Endodermal cell (in vitro differentiated cells): Measurements from ENCODE around the gene ZNF622. TPM values are rescaled to one million over a fixed set of nuclear protein-coding genes. Genes with fewer than 3 reads are reported as not detected.

Experiments used
- DNase-seq: peaks from one replicate; pipeline ENCODE4 v3.0.0-alpha.2; 2017
- H3K27ac ChIP-seq: 2 replicates; pipeline ENCODE4 v1.5.1; 2013; ENCODE audit warnings: mild to moderate bottlenecking, low read depth, low read length, moderate library complexity
- H3K27me3 ChIP-seq: 2 replicates; pipeline ENCODE4 v1.6.1; 2013; ENCODE audit warnings: mild to moderate bottlenecking, low read length, moderate library complexity; ENCODE audit not compliant: insufficient read depth, control insufficient read depth, poor library complexity, severe bottlenecking
- H3K36me3 ChIP-seq: 2 replicates; pipeline ENCODE4 v1.7.0; 2013; ENCODE audit warnings: mild to moderate bottlenecking, low read length, moderate library complexity; ENCODE audit not compliant: control insufficient read depth, insufficient read depth
- H3K4me1 ChIP-seq: one replicate; pipeline ENCODE4 v1.7.0; 2013; ENCODE audit warnings: low read length; ENCODE audit not compliant: control insufficient read depth, insufficient read depth
- H3K4me3 ChIP-seq: 2 replicates; pipeline ENCODE4 v1.5.1; 2013; ENCODE audit warnings: mild to moderate bottlenecking, low read length, moderate library complexity
- H3K9ac ChIP-seq: 2 replicates; pipeline ENCODE4 v1.6.1; 2013; ENCODE audit warnings: mild to moderate bottlenecking, low read length, moderate library complexity; ENCODE audit not compliant: poor library complexity, severe bottlenecking; ENCODE audit errors: extremely low read depth
- H3K9me3 ChIP-seq: 2 replicates; pipeline ENCODE4 v1.6.1; 2013; ENCODE audit warnings: mild to moderate bottlenecking, low read length, moderate library complexity; ENCODE audit not compliant: control insufficient read depth
- H3K27ac Mint-ChIP-seq: 2 replicates; pipeline ENCODE4 v1.8.0; 2020; ENCODE audit warnings: mixed read lengths
- H3K27me3 Mint-ChIP-seq: 2 replicates; pipeline ENCODE4 v1.8.0; 2021; ENCODE audit warnings: mild to moderate bottlenecking, mixed read lengths; ENCODE audit not compliant: insufficient read depth
- H3K36me3 Mint-ChIP-seq: 2 replicates; pipeline ENCODE4 v1.8.0; 2020; ENCODE audit warnings: low read depth, mixed read lengths
- H3K4me1 Mint-ChIP-seq: 2 replicates; pipeline ENCODE4 v1.8.0; 2020; ENCODE audit warnings: mixed read lengths
- H3K4me3 Mint-ChIP-seq: 2 replicates; pipeline ENCODE4 v1.8.0; 2020; ENCODE audit warnings: mild to moderate bottlenecking, moderate library complexity, mixed read lengths
- H3K9me3 Mint-ChIP-seq: 2 replicates; pipeline ENCODE4 v1.8.0; 2020; ENCODE audit warnings: mild to moderate bottlenecking, mixed read lengths
- WGBS, 2 experiments: methylation state at CpG; one replicate each; pipeline versions ENCODE4 v1.1.5 to v1.1.7; 2013; ENCODE audit warnings: missing lambda C conversion rate in 2 of 2, mixed read lengths in 1 of 2; ENCODE audit not compliant: insufficient coverage in 1 of 2, insufficient read length in 1 of 2; 5-methylcytosine and 5-hydroxymethylcytosine counted together
- total RNA-seq, 2 donors: library from RNA; stranded (reverse); fragmentation: NEBNext Ultra II Directional in 1 of 2; extraction: Animal tissue kit (Norgen Biotek cat#: 25700) in 1 of 2; gene quantifications; 2 replicates in 1 of 2; 3 replicates in 1 of 2; pipeline ENCODE4 v1.2.1, GENCODE V29; 2021
- TF ChIP-seq, protein P1 (sequence below): fragments of 200-600 bp; sonication (generic); conservative IDR thresholded peaks from 2 replicates; pipeline ENCODE4 v1.5.0; 2021; ENCODE audit warnings: antibody characterized with exemption, mild to moderate bottlenecking

Gene ZNF622
- total RNA-seq, 2 donors from 2014 or later, result 27.3 to 28.6 TPM

DNA sequence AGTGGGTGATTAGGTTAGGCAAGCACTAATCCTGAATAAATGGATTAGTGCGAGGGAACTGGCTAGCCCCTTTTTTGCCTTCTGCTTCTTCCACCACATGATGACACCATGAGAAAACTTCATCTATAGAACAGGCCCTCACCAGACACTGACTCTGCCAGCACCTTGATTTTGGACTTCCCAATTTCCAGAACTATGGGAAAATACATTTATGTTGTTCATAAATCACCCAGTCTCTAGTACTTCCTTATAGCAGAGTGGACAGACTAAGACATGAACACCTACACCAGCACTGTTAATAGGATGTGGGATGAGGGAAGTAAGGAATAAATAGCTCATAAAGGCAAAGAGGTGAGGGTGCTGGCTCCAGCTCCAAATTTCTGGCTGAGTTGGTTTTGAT is 1.4 kb downstream of the ZNF622 start:
- Histone ChIP-seq H3K36me3 (peaks cover 45% of the 10 kb centered on the region), H3K4me1 (no peaks in the 10 kb centered on the region), H3K9ac (peak overlapping the region; percentile 71), H3K27ac (no peak overlapping the region), H3K9me3 (no peaks in the 10 kb centered on the region), H3K4me3 (peak overlapping the region; percentile 93), H3K27me3 (no peaks in the 10 kb centered on the region)
- TF ChIP-seq, protein P1, sequence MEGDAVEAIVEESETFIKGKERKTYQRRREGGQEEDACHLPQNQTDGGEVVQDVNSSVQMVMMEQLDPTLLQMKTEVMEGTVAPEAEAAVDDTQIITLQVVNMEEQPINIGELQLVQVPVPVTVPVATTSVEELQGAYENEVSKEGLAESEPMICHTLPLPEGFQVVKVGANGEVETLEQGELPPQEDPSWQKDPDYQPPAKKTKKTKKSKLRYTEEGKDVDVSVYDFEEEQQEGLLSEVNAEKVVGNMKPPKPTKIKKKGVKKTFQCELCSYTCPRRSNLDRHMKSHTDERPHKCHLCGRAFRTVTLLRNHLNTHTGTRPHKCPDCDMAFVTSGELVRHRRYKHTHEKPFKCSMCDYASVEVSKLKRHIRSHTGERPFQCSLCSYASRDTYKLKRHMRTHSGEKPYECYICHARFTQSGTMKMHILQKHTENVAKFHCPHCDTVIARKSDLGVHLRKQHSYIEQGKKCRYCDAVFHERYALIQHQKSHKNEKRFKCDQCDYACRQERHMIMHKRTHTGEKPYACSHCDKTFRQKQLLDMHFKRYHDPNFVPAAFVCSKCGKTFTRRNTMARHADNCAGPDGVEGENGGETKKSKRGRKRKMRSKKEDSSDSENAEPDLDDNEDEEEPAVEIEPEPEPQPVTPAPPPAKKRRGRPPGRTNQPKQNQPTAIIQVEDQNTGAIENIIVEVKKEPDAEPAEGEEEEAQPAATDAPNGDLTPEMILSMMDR, result no peak
- H3K36me3 Mint-ChIP-seq, result peaks cover 34% of the 10 kb centered on the region
- WGBS, 2 experiments, result 56% methylated on average over 1 of the region's 1 CpG; no CpG with 5 or more reads in 1 of the 2 experiments
- no peaks in the 10 kb centered on the region for H3K27me3 Mint-ChIP-seq
- DNase-seq, result no peak
- H3K27ac Mint-ChIP-seq, result no peak overlapping the region
- H3K4me3 Mint-ChIP-seq, result peak overlapping the region; percentile 98
- peaks cover 32% of the 10 kb centered on the region for H3K4me1 Mint-ChIP-seq
- H3K9me3 Mint-ChIP-seq, result no peaks in the 10 kb centered on the region

DNA sequence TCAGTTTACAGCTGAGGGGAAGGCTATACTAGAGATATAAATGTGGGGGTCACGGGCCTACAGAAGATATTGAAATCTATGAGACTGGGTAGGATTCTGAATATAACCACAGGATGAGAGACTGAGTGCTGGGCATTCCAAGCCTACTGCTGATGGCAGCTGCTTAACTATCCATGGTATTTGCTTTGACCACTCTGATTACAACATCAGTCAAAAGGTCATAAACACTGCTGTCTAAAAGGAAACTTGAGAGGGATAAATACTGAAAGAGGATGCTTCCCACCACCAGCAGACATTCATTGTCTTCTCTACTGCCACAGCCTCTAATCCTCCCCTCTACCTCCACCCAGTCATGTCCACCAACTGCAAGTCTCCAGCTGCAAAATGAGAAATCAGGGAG is 3.8 kb downstream of the ZNF622 start:
- no peak overlapping the region for H3K27ac Mint-ChIP-seq
- TF ChIP-seq, protein P1, result no peak
- 96 to 100% methylated on average over 1 of the region's 1 CpG for WGBS, 2 experiments
- Histone ChIP-seq H3K27ac (no peak overlapping the region), H3K4me1 (no peaks in the 10 kb centered on the region), H3K9ac (no peak overlapping the region), H3K9me3 (no peaks in the 10 kb centered on the region), H3K27me3 (no peaks in the 10 kb centered on the region), H3K36me3 (peaks cover 70% of the 10 kb centered on the region), H3K4me3 (no peak overlapping the region)
- no peaks in the 10 kb centered on the region for H3K27me3 Mint-ChIP-seq
- H3K4me1 Mint-ChIP-seq, result peaks cover 21% of the 10 kb centered on the region
- no peak for DNase-seq
- H3K4me3 Mint-ChIP-seq, result no peak overlapping the region
- peaks cover 39% of the 10 kb centered on the region for H3K36me3 Mint-ChIP-seq
- no peaks in the 10 kb centered on the region for H3K9me3 Mint-ChIP-seq

DNA sequence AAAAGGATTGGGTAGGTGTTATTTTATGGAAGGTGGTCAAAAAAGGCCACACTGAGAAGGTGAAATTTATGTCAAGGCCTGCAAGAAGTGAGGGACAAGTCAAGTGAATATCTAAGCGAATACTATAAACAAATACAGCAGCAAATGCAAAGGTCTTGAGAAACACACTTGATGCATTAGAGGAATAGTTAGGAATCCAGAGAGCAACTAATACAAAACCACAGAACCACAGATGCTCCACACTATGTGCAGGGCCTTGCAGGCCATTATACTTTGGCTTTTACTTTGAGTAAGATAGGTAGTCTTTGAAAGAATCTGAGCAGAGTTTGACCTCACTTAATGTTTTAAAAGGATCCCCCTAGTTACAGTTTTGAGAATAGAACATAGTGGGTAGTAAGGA is 4.6 kb downstream of the ZNF622 start:
- Mint-ChIP-seq H3K27me3 (no peaks in the 10 kb centered on the region), H3K9me3 (no peaks in the 10 kb centered on the region), H3K36me3 (peaks cover 43% of the 10 kb centered on the region), H3K4me1 (peaks cover 24% of the 10 kb centered on the region), H3K27ac (no peak overlapping the region), H3K4me3 (no peak overlapping the region)
- H3K27me3 ChIP-seq, result no peaks in the 10 kb centered on the region
- DNase-seq, result no peak
- no peak overlapping the region for H3K27ac ChIP-seq
- H3K9ac ChIP-seq, result no peak overlapping the region
- TF ChIP-seq, protein P1, result no peak
- H3K9me3 ChIP-seq, result no peaks in the 10 kb centered on the region
- peaks cover 76% of the 10 kb centered on the region for H3K36me3 ChIP-seq
- 92 to 100% methylated on average over 1 of the region's 1 CpG for WGBS, 2 experiments
- H3K4me3 ChIP-seq, result no peak overlapping the region
- H3K4me1 ChIP-seq, result no peaks in the 10 kb centered on the region
